AG09309 (cell line): Measurements from ENCODE around the gene PLPPR1.

Experiments
- DNase-seq: peaks from one replicate; pipeline ENCODE4 v3.0.0-alpha.2; 2010; ENCODE audit warnings: low read depth
- H3K4me3 ChIP-seq: 2 replicates; pipeline ENCODE4 v1.5.1; 2011; ENCODE audit warnings: mild to moderate bottlenecking, low read depth, low read length, moderate library complexity; ENCODE audit not compliant: control insufficient read depth
- TF ChIP-seq, protein P1 (sequence below): IDR thresholded peaks from 2 replicates; pipeline ENCODE4 v1.5.1; 2011; ENCODE audit warnings: mild to moderate bottlenecking, low read depth, low read length, inconsistent platforms; ENCODE audit not compliant: insufficient read depth, control insufficient read depth; ENCODE audit errors: missing control alignments

The PLPPR1 gene

DNA sequence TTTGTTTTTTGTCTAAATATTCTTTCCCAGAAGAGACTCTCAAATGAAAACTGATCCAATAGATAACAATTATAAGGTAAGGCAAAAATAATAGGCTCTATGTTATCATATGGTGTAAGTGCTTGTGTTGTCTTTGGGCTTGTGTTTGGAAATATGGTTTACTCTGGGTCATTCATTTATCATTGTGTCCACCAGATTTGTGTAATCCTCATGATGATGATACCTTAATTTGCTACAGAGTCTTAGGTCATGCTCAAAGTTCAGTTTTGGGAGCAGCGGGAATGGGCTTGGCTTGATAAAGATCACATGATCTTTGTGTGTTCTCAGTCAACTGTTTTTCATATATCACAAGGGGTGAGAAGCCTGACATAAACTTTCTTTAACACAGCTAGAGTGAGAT, 34.2 kb downstream of the PLPPR1 start:
- DNase-seq = no peak
- no peak overlapping the region for H3K4me3 ChIP-seq
- TF ChIP-seq, protein P1, sequence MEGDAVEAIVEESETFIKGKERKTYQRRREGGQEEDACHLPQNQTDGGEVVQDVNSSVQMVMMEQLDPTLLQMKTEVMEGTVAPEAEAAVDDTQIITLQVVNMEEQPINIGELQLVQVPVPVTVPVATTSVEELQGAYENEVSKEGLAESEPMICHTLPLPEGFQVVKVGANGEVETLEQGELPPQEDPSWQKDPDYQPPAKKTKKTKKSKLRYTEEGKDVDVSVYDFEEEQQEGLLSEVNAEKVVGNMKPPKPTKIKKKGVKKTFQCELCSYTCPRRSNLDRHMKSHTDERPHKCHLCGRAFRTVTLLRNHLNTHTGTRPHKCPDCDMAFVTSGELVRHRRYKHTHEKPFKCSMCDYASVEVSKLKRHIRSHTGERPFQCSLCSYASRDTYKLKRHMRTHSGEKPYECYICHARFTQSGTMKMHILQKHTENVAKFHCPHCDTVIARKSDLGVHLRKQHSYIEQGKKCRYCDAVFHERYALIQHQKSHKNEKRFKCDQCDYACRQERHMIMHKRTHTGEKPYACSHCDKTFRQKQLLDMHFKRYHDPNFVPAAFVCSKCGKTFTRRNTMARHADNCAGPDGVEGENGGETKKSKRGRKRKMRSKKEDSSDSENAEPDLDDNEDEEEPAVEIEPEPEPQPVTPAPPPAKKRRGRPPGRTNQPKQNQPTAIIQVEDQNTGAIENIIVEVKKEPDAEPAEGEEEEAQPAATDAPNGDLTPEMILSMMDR = no peak

DNA sequence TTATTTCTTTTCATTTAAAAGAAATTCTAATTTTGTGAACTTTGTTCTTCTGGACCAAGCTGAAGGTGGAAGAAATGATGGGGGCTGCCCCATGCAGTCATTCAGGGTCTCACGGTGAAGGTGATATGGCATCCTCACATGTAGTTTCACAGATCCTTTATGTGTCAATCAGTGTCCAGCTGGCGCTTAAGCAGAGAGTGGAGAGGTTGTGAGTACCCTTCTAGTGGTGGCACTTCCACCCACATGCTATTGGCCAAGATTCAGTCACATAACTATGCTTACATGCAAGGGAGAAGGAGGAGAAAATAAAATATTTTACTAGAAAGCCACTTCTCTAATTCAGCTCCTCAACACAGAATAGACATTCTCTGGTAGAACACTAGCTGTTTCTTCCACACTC, 34.7 kb downstream of the PLPPR1 start:
- no peak overlapping the region for H3K4me3 ChIP-seq
- no peak for DNase-seq
- TF ChIP-seq, protein P1 = no peak

DNA sequence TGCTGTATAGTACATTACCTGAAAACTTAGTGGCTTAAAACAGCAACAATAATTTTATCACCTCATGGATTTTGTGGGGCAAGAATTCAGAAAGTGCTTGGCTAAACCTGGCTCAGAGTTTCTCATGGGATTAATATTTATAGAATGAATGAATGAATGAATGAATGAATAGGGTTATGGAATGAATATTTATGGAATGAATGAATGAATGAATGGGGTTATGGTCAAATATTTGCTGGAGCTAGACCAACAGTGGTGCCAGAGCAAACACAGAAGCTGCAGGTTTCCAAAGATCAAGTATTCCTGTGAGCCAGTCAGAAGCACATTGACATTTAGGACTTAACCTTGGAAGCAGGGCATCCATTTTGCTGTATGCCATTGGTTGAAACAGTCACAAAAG, 35.7 kb downstream of the PLPPR1 start:
- no peak for DNase-seq
- H3K4me3 ChIP-seq = no peak overlapping the region
- TF ChIP-seq, protein P1 = no peak

DNA sequence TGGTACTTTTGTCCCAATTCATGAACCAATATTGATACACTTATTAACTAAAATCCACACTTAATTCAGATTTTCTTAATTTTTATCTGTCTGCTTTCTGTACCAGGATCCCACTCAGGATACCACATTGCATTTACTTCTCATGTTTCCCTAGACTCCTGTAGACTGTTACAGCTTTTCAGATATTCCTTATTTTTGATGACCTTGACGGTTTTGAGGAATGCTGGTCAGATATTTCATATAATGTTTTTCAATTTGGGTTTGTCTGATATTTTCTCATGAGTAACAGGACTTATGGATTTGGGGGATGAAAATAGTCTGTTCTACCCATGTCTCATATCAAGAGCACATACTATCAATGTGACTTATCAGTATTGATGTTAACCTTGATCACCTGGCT, 37.4 kb downstream of the PLPPR1 start:
- TF ChIP-seq, protein P1 = no peak
- no peak overlapping the region for H3K4me3 ChIP-seq
- DNase-seq = no peak

DNA sequence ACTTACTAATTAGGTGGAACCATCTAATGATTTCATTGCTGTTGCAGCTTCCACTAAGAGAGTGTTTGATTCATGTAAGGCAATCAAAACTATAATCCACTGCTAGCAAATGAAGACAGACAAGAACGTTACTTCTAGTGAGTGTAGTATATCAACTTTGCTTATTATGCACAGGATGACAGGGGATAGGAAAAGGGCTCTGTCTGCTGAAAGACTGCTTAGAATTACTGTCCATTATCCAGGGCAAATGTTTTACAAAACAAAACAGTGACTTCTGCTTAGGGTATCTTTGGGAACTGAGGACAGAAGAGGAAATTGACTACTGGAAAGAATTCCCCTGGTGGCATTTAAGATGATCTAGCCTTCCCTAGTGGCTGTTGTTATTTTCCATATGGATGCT, 40.2 kb downstream of the PLPPR1 start:
- no peak overlapping the region for H3K4me3 ChIP-seq
- TF ChIP-seq, protein P1 = no peak
- DNase-seq = no peak

DNA sequence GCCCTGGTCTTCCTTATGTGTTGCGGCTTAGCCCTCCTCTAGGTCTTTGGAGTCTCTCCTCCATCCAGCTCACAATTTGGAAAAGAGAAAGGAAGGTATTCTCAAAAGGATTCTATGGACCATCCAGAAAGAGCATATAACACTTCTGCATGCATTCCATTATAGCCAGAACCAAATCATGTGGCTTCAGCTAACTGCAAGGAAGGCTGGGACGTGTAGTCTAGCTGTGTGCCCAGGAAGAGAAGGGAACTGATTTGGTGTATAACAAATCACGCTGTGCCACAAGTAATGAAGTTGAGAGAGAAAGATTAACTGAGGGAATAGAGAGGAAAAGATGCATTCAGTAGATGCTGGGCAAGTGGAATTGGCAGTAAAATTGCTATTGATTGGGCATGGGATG, 43.7 kb downstream of the PLPPR1 start:
- TF ChIP-seq, protein P1 = no peak
- H3K4me3 ChIP-seq = no peak overlapping the region
- DNase-seq = no peak

DNA sequence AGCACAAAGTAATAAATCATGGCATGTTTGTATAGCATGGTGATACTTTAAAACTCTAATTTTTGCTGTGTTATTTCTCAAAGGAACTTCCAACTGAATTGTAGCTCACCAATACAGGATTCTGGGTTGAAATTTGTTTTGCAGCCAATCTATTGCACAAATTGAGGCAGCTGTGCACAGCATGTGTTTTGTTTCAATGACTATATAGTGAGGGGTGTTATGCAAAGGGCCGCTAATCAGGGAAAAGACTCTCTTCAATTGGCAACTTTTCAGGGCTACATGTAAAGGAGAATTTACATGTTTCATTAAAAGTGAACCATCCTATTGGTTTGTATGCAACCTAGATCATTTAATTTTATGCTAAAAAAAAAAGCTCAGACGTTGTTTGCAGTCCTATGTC, 44.6 kb downstream of the PLPPR1 start:
- TF ChIP-seq, protein P1 = no peak
- no peak overlapping the region for H3K4me3 ChIP-seq
- no peak for DNase-seq
